A673 (cell line): ENCODE data around the gene ATP8B2. TPM values are rescaled to one million over a fixed set of nuclear protein-coding genes. Genes with fewer than 3 reads are reported as not detected.
"Not testable (repeated sequence)": the region's sequence is repeated elsewhere in the genome, so short reads cannot be mapped to it uniquely, and the experiment has no call there.

Experiments used
- BruUV-seq: library from RNA; stranded (reverse); fragments of 400-500 nt; replicated peaks from 2 replicates; lab custom pipeline; 2021; lab: Mats Ljungman, UMichigan
- CTCF ChIA-PET: fragments of 300-600 bp; sonication (Branson Sonifier 250); formaldehyde crosslinking; loops from one replicate; lab custom pipeline; 2022; ENCODE audit warnings: antibody characterized with exemption; lab: Charles Lee
- POLR2A ChIA-PET: fragments of 300-600 bp; sonication (Branson Sonifier 250); formaldehyde crosslinking; loops from one replicate; lab custom pipeline; 2022; ENCODE audit warnings: antibody characterized with exemption; ENCODE audit not compliant: low non-redundant PET; lab: Charles Lee
- DNase-seq: peaks from one replicate; pipeline ENCODE4 v3.0.0-alpha.2; 2015; ENCODE audit warnings: low spot score
- H3K27ac ChIP-seq: fragments of 200-600 bp; sonication (generic); 2 replicates; pipeline ENCODE4 v1.5.1; 2016; ENCODE audit warnings: mixed run types, low read depth, mild to moderate bottlenecking, mixed read lengths, antibody characterized with exemption, low read length; ENCODE audit not compliant: poor library complexity, severe bottlenecking
- H3K27me3 ChIP-seq: fragments of 200-600 bp; sonication (generic); replicated peaks from 2 replicates; pipeline ENCODE4 v1.6.1; 2017; ENCODE audit warnings: mixed run types, low read depth, mild to moderate bottlenecking, mixed read lengths, antibody characterized with exemption, low read length; ENCODE audit not compliant: insufficient read depth, poor library complexity
- H3K36me3 ChIP-seq: fragments of 200-600 bp; sonication (generic); 2 replicates; pipeline ENCODE4 v1.6.1; 2016; ENCODE audit warnings: mixed run types, mild to moderate bottlenecking, mixed read lengths, antibody characterized with exemption, low read length; ENCODE audit not compliant: insufficient read depth, poor library complexity, severe bottlenecking
- H3K4me1 ChIP-seq: fragments of 200-600 bp; sonication (generic); 2 replicates; pipeline ENCODE4 v1.6.1; 2017; ENCODE audit warnings: mixed run types, mild to moderate bottlenecking, mixed read lengths, antibody characterized with exemption, low read length; ENCODE audit not compliant: insufficient read depth, poor library complexity, severe bottlenecking
- H3K4me3 ChIP-seq: fragments of 200-600 bp; sonication (generic); 2 replicates; pipeline ENCODE4 v1.5.1; 2016; ENCODE audit warnings: low read depth, mixed run types, mild to moderate bottlenecking, mixed read lengths, low read length; ENCODE audit not compliant: poor library complexity, severe bottlenecking
- H3K9me3 ChIP-seq: fragments of 200-600 bp; sonication (generic); 2 replicates; pipeline ENCODE4 v1.6.1; 2016; ENCODE audit warnings: mixed run types, low read depth, mild to moderate bottlenecking, mixed read lengths, antibody characterized with exemption, low read length; ENCODE audit not compliant: poor library complexity, severe bottlenecking
- EZH2 ChIP-seq: fragments of 200-600 bp; sonication (generic); IDR thresholded peaks from 2 replicates; pipeline ENCODE4 v1.6.1; 2017; ENCODE audit warnings: borderline replicate concordance, low read depth, mild to moderate bottlenecking, mixed read lengths, antibody characterized with exemption, low read length; ENCODE audit not compliant: poor library complexity, severe bottlenecking
- intact Hi-C: fragments of 100-400 bp; cut with micrococcal nuclease; formaldehyde crosslinking; loops from one replicate; pipeline ENCODE4 v1.10.0; 2022; ENCODE audit not compliant: unreplicated experiment
- total RNA-seq: library from RNA; stranded (reverse); gene quantifications from 2 replicates; pipeline ENCODE4 v1.2.3, GENCODE V29; 2021
- TF ChIP-seq, protein P1 (sequence below): fragments of 300-800, 200-600 bp; sonication (generic); conservative IDR thresholded peaks from 2 replicates; pipeline ENCODE4 v1.5.1; 2017; ENCODE audit warnings: low read depth, mild to moderate bottlenecking, antibody characterized with exemption, low read length, moderate library complexity, mixed read lengths

Gene ATP8B2
- total RNA-seq, 1 experiment from 2014 or later, result 29.1 TPM

DNA sequence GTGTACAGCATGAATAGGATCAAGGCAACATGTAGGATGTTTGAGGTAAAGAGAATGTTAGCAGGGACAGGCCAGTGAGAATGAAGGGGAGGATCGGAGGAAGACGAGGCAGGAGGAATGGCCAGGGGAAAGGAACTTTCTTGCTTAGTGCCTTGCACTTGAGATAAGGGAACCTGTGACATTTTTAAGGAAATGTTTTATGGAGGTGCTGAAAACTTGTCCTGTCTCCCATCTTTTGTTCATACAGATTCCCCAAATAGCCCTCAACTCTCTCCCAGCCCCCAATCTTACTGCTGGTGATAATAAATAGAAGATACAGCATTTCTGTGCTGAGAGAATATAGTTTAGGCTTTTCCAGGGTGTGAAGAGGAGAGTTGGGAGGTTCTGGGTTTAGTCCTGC is 13.6 kb downstream of the ATP8B2 start:
- Histone ChIP-seq H3K27ac (no peak overlapping the region), H3K4me1 (no peaks in the 10 kb centered on the region), H3K4me3 (no peak overlapping the region), H3K36me3 (peaks cover 52% of the 10 kb centered on the region), H3K9me3 (no peaks in the 10 kb centered on the region), H3K27me3 (no peaks in the 10 kb centered on the region)
- CTCF ChIA-PET, result no interaction called here
- no peak for TF ChIP-seq EZH2
- TF ChIP-seq, protein P1, sequence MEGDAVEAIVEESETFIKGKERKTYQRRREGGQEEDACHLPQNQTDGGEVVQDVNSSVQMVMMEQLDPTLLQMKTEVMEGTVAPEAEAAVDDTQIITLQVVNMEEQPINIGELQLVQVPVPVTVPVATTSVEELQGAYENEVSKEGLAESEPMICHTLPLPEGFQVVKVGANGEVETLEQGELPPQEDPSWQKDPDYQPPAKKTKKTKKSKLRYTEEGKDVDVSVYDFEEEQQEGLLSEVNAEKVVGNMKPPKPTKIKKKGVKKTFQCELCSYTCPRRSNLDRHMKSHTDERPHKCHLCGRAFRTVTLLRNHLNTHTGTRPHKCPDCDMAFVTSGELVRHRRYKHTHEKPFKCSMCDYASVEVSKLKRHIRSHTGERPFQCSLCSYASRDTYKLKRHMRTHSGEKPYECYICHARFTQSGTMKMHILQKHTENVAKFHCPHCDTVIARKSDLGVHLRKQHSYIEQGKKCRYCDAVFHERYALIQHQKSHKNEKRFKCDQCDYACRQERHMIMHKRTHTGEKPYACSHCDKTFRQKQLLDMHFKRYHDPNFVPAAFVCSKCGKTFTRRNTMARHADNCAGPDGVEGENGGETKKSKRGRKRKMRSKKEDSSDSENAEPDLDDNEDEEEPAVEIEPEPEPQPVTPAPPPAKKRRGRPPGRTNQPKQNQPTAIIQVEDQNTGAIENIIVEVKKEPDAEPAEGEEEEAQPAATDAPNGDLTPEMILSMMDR, result no peak
- POLR2A ChIA-PET, result no interaction called here
- DNase-seq, result no peak
- no TSS peak for BruUV-seq
- intact Hi-C loops, result no loop called here

DNA sequence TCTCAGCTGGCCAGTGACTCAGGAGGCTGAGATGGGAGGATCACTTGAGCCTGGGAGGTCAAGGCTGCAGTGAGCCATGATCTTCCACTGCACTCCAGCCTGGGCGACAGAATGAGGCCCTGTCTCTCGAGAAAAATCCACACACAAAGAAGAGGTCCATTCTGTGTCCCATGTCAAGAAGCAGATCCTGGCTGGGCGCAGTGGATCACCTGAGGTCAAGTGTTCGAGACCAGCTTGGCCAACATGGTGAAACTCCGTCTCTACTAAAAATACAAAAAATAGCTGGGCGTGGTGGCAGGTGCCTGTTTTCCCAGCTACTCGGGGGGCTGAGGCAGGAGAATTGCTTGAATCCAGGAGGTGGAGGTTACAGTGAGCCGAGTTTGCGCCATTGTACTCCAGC is 16.0 kb downstream of the ATP8B2 start:
- CTCF ChIA-PET, H3K4me3 ChIP-seq, H3K27ac ChIP-seq, POLR2A ChIA-PET, H3K9me3 ChIP-seq, intact Hi-C loops, DNase-seq, H3K27me3 ChIP-seq, BruUV-seq, H3K4me1 ChIP-seq: not testable (repeated sequence)
- peaks cover 63% of the 10 kb centered on the region for H3K36me3 ChIP-seq

- Histone ChIP-seq H3K27me3 (no peaks in the 10 kb centered on the region), H3K9me3 (no peaks in the 10 kb centered on the region), H3K4me3 (no peak overlapping the region), H3K27ac (no peak overlapping the region), H3K4me1 (no peaks in the 10 kb centered on the region), H3K36me3 (peaks cover 69% of the 10 kb centered on the region)
- TF ChIP-seq, protein P1, result no peak
- no peak for TF ChIP-seq EZH2
- no peak for DNase-seq
- intact Hi-C loops, result no loop called here
- BruUV-seq, result no TSS peak
- ChIA-PET POLR2A (no interaction called here), CTCF (no interaction called here)
Observed at GRCh38 chr1:154342132-154342531, 16.8 kb downstream of the ATP8B2 start.

- H3K27me3 ChIP-seq, result no peaks in the 10 kb centered on the region
- no peaks in the 10 kb centered on the region for H3K9me3 ChIP-seq
- H3K36me3 ChIP-seq, result peaks cover 63% of the 10 kb centered on the region
- DNase-seq, result no peak
- no peaks in the 10 kb centered on the region for H3K4me1 ChIP-seq
- TF ChIP-seq EZH2, result no peak
- TF ChIP-seq, protein P1, result no peak
- ChIA-PET POLR2A (no interaction called here), CTCF (no interaction called here)
- intact Hi-C loops, result no loop called here
- H3K27ac ChIP-seq, result no peak overlapping the region
- no peak overlapping the region for H3K4me3 ChIP-seq
- BruUV-seq, result no TSS peak
Observed at GRCh38 chr1:154342836-154343472, 17.6 kb downstream of the ATP8B2 start.
